ENCODE results near the gene ARMCX4.
"Not testable (repeated sequence)": the region's sequence is repeated elsewhere in the genome, so short reads cannot be mapped to it uniquely, and the experiment has no call there.

ARMCX4 gene

DNA sequence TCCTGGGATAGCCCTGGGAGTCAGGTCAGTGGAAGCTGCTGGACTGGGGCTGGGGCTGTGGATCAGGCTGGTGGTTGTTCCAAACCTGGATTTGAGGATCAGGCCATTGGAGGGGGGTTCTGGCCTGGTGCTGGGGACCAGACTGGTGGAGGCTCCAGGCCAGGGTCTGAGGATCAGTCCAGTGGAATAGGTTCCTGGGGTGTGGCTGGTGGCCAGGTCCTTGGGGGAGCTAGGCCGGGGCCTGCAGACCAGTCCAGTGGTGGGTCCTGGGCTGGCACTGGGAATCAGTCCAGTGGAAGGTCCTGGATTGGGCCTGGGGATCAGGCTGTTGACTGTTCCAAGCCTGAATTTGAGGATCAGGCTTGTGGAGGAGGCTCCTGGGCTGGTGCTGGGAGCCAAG, 8.0 kb downstream of the ARMCX4 start:
- 100% methylated on average over 1 of the region's 1 CpG for WGBS (ENCODE audit: insufficient coverage)
- Histone ChIP-seq H3K4me1 (ENCODE audit: control extremely low read depth in 1 of 4, control insufficient read depth in 4 of 4, insufficient read depth in 4 of 4, low read length in 3 of 4) (no peaks in the 10 kb centered on the region), H3K27ac (ENCODE audit: insufficient read depth in 1 of 2, low read depth in 1 of 2, low read length in 2 of 2, poor library complexity in 1 of 2, severe bottlenecking in 2 of 2) (no peak overlapping the region), H3K9me3 (ENCODE audit: control extremely low read depth in 1 of 5, control insufficient read depth in 4 of 5, insufficient read depth in 2 of 5, low read depth in 1 of 5, low read length in 4 of 5) (no peaks in the 10 kb centered on the region), H3K4me3 (ENCODE audit: control insufficient read depth in 1 of 7, extremely low read depth in 1 of 7, insufficient read depth in 4 of 7, low read depth in 2 of 7, low read length in 6 of 7) (no peak overlapping the region), H3K36me3 (ENCODE audit: control insufficient read depth in 4 of 4, insufficient read depth in 4 of 4, low read length in 3 of 4) (no peaks in the 10 kb centered on the region), H3K27me3 (replicated peaks in 2 of 5; ENCODE audit: control insufficient read depth in 4 of 5, insufficient read depth in 5 of 5, low read length in 4 of 5) (no peaks in the 10 kb centered on the region)
- ChIA-PET CTCF (no interaction called here), POLR2A (no interaction called here)
- DNase-seq: no peak

DNA sequence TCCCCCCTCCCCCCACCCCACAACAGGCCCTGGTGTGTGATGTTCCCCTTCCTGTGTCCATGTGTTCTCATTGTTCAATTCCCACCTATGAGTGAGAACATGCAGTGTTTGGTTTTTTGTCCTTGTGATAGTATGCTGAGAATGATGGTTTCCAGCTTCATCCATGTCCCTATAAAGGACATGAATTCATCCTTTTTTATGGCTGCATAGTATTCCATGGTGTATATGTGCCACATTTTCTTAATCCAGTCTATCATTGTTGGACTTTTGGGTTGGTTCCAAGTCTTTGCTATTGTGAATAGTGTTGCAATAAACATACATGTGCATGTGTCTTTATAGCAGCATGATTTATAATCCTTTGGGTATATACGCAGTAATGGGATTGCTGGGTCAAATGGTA, 17.7 kb downstream of the ARMCX4 start:
- no CpG with 5 or more reads among the region's 1 CpG for whole genome bisulfite sequencing (ENCODE audit: insufficient coverage)
- H3K4me3 ChIP-seq (ENCODE audit: control insufficient read depth in 1 of 7, extremely low read depth in 1 of 7, insufficient read depth in 4 of 7, low read depth in 2 of 7, low read length in 6 of 7); H3K36me3 ChIP-seq (ENCODE audit: control insufficient read depth in 4 of 4, insufficient read depth in 4 of 4, low read length in 3 of 4); CTCF ChIA-PET; H3K27ac ChIP-seq (ENCODE audit: insufficient read depth in 1 of 2, low read depth in 1 of 2, low read length in 2 of 2, poor library complexity in 1 of 2, severe bottlenecking in 2 of 2); H3K4me1 ChIP-seq (ENCODE audit: control extremely low read depth in 1 of 4, control insufficient read depth in 4 of 4, insufficient read depth in 4 of 4, low read length in 3 of 4); DNase-seq; POLR2A ChIA-PET; H3K27me3 ChIP-seq (replicated peaks in 2 of 5; ENCODE audit: control insufficient read depth in 4 of 5, insufficient read depth in 5 of 5, low read length in 4 of 5); H3K9me3 ChIP-seq (ENCODE audit: control extremely low read depth in 1 of 5, control insufficient read depth in 4 of 5, insufficient read depth in 2 of 5, low read depth in 1 of 5, low read length in 4 of 5): not testable (repeated sequence)

DNA sequence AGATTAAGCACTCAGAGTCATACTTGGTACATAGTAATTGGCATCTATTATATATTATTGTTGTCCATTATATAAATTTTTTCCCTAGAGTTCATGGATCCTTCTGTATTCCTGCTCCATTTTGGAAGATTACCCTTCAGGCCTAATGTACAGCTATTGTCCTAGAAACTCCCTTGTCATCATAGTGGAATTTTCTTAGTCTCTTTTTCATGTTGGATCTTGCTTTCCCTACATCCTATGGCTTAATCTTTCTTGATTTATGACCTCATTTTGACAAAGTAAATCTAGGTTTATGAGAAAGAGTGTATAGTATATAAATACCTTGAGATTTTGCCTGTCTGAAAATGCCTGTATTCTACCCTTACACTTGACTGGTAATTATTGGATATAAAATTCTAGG, 22.1 kb downstream of the ARMCX4 start:
- no peaks in the 10 kb centered on the region for H3K9me3 ChIP-seq (ENCODE audit: control extremely low read depth in 1 of 5, control insufficient read depth in 4 of 5, insufficient read depth in 2 of 5, low read depth in 1 of 5, low read length in 4 of 5)
- no peak for DNase-seq
- no peak overlapping the region for H3K27ac ChIP-seq (ENCODE audit: insufficient read depth in 1 of 2, low read depth in 1 of 2, low read length in 2 of 2, poor library complexity in 1 of 2, severe bottlenecking in 2 of 2)
- H3K4me3 ChIP-seq (ENCODE audit: control insufficient read depth in 1 of 7, extremely low read depth in 1 of 7, insufficient read depth in 4 of 7, low read depth in 2 of 7, low read length in 6 of 7): no peak overlapping the region
- ChIA-PET POLR2A (no interaction called here), CTCF (no interaction called here)
- no peaks in the 10 kb centered on the region for H3K27me3 ChIP-seq (replicated peaks in 2 of 5; ENCODE audit: control insufficient read depth in 4 of 5, insufficient read depth in 5 of 5, low read length in 4 of 5)
- H3K4me1 ChIP-seq (ENCODE audit: control extremely low read depth in 1 of 4, control insufficient read depth in 4 of 4, insufficient read depth in 4 of 4, low read length in 3 of 4): no peaks in the 10 kb centered on the region
- H3K36me3 ChIP-seq (ENCODE audit: control insufficient read depth in 4 of 4, insufficient read depth in 4 of 4, low read length in 3 of 4): peaks cover 0 to 2% (median under 1%) of the 10 kb centered on the region in 4 experiments

DNA sequence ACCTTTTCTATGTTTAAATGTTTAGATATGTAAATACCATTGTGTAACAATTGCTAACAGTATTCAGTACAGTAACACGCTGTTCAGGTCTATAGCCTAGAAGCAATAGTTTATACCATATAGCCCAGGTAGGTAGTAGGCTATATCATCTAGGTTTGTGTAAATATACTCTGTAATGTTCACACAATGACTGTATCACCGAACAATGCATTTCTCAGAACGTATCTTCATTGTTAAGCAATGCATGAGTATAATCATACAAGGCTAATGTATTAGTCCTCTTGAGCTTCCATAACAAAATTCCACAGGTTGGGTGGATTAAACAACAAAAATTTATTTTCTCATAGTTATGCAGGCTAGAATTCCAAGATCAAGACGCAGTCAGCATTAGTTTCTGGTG, 22.7 kb downstream of the ARMCX4 start:
- POLR2A ChIA-PET: no interaction called here

DNA sequence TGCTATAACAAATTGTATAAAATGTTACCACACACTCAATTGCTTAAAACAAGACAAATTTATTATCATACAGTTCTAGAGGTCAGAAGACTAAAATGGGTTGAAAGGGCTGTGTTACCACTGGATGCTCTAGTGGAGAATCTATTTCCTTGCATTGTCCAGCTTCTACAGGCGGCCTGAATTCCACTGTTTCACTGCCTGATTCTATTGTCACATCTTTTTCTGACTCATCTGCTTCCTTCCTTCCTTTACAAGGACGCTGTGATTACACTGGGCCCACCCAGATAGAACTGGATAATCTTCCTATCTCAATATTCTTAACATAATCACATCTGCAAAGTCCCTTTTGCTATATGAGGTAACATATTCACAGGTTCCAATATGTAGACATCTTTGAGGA, 45.7 kb downstream of the ARMCX4 start:
- no peak overlapping the region for H3K27ac ChIP-seq (ENCODE audit: insufficient read depth in 1 of 2, low read depth in 1 of 2, low read length in 2 of 2, poor library complexity in 1 of 2, severe bottlenecking in 2 of 2)
- WGBS (ENCODE audit: insufficient coverage): 63% methylated on average over 2 of the region's 2 CpGs
- CTCF ChIA-PET: no interaction called here

More for the DNA sequence above, 22.7 kb downstream of the ARMCX4 start:
- 89% methylated on average over 3 of the region's 4 CpGs for WGBS (ENCODE audit: insufficient coverage)
- H3K9me3 ChIP-seq (ENCODE audit: control extremely low read depth in 1 of 5, control insufficient read depth in 4 of 5, insufficient read depth in 2 of 5, low read depth in 1 of 5, low read length in 4 of 5): no peaks in the 10 kb centered on the region
- DNase-seq: no peak
- H3K27ac ChIP-seq (ENCODE audit: insufficient read depth in 1 of 2, low read depth in 1 of 2, low read length in 2 of 2, poor library complexity in 1 of 2, severe bottlenecking in 2 of 2): no peak overlapping the region
- CTCF ChIA-PET: no interaction called here
- peaks cover 0 to 2% (median under 1%) of the 10 kb centered on the region in 4 experiments for H3K36me3 ChIP-seq (ENCODE audit: control insufficient read depth in 4 of 4, insufficient read depth in 4 of 4, low read length in 3 of 4)
- H3K27me3 ChIP-seq (replicated peaks in 2 of 5; ENCODE audit: control insufficient read depth in 4 of 5, insufficient read depth in 5 of 5, low read length in 4 of 5): no peaks in the 10 kb centered on the region
- H3K4me3 ChIP-seq (ENCODE audit: control insufficient read depth in 1 of 7, extremely low read depth in 1 of 7, insufficient read depth in 4 of 7, low read depth in 2 of 7, low read length in 6 of 7): no peak overlapping the region
- no peaks in the 10 kb centered on the region for H3K4me1 ChIP-seq (ENCODE audit: control extremely low read depth in 1 of 4, control insufficient read depth in 4 of 4, insufficient read depth in 4 of 4, low read length in 3 of 4)

More for the DNA sequence above, 45.7 kb downstream of the ARMCX4 start:
- no peak for DNase-seq
- Histone ChIP-seq H3K4me1 (ENCODE audit: control extremely low read depth in 1 of 4, control insufficient read depth in 4 of 4, insufficient read depth in 4 of 4, low read length in 3 of 4) (no peaks in the 10 kb centered on the region), H3K36me3 (ENCODE audit: control insufficient read depth in 4 of 4, insufficient read depth in 4 of 4, low read length in 3 of 4) (no peaks in the 10 kb centered on the region), H3K4me3 (ENCODE audit: control insufficient read depth in 1 of 7, extremely low read depth in 1 of 7, insufficient read depth in 4 of 7, low read depth in 2 of 7, low read length in 6 of 7) (no peak overlapping the region), H3K27me3 (replicated peaks in 2 of 5; ENCODE audit: control insufficient read depth in 4 of 5, insufficient read depth in 5 of 5, low read length in 4 of 5) (no peaks in the 10 kb centered on the region), H3K9me3 (ENCODE audit: control extremely low read depth in 1 of 5, control insufficient read depth in 4 of 5, insufficient read depth in 2 of 5, low read depth in 1 of 5, low read length in 4 of 5) (no peaks in the 10 kb centered on the region)
- POLR2A ChIA-PET: no interaction called here
